Common myeloid progenitor, CD34-positive (primary cell): ENCODE measurements around the gene SIX1.

Experiments
- CTCF ChIA-PET: fragments of 350-600 bp; sonication (Branson Sonifier 250); formaldehyde crosslinking; loops from one replicate; lab custom pipeline; 2021; ENCODE audit warnings: antibody characterized with exemption; lab: Charles Lee
- POLR2A ChIA-PET: fragments of 350-600 bp; sonication (Branson Sonifier 250); formaldehyde crosslinking; loops from one replicate; lab custom pipeline; 2021; ENCODE audit warnings: antibody characterized with exemption; lab: Charles Lee
- DNase-seq, 3 donors: peaks; one replicate each; pipeline versions ENCODE4 v3.0.0 to v3.0.0-alpha.2; 2013
- H3K27ac ChIP-seq, 2 experiments: 1 replicate in 1 of 2; 2 replicates in 1 of 2; pipeline ENCODE4 v1.7.0; 2013; ENCODE audit warnings: inconsistent platforms in 2 of 2, low read length in 2 of 2, mild to moderate bottlenecking in 2 of 2, low read depth in 1 of 2, moderate library complexity in 1 of 2; ENCODE audit not compliant: severe bottlenecking in 2 of 2, insufficient read depth in 1 of 2, poor library complexity in 1 of 2
- H3K27me3 ChIP-seq, 5 experiments: replicated peaks in 2 of 5; 1 replicate in 3 of 5; 2 replicates in 2 of 5; pipeline versions ENCODE4 v1.6.1 to v1.7.0; 2013; ENCODE audit warnings: low read length in 4 of 5, mild to moderate bottlenecking in 2 of 5, moderate library complexity in 2 of 5, inconsistent platforms in 1 of 5; ENCODE audit not compliant: insufficient read depth in 5 of 5, control insufficient read depth in 4 of 5
- H3K36me3 ChIP-seq, 4 experiments: 1 replicate in 2 of 4; 2 replicates in 2 of 4; pipeline versions ENCODE4 v1.6.1 to v1.7.0; 2013; ENCODE audit warnings: low read length in 3 of 4, control low read depth in 1 of 4, mild to moderate bottlenecking in 1 of 4; ENCODE audit not compliant: control insufficient read depth in 4 of 4, insufficient read depth in 4 of 4
- H3K4me1 ChIP-seq, 4 experiments: 1 replicate in 3 of 4; 2 replicates in 1 of 4; pipeline versions ENCODE4 v1.6.1 to v1.7.1; 2013; ENCODE audit warnings: low read length in 3 of 4, mild to moderate bottlenecking in 3 of 4, control low read depth in 1 of 4, inconsistent platforms in 1 of 4, moderate library complexity in 1 of 4; ENCODE audit not compliant: control insufficient read depth in 4 of 4, insufficient read depth in 4 of 4; ENCODE audit errors: control extremely low read depth in 1 of 4
- H3K4me3 ChIP-seq, 7 experiments: 1 replicate in 4 of 7; 2 replicates in 3 of 7; pipeline versions ENCODE4 v1.5.1 to v1.7.0; 2013; ENCODE audit warnings: mild to moderate bottlenecking in 7 of 7, low read length in 6 of 7, moderate library complexity in 6 of 7, inconsistent platforms in 2 of 7, low read depth in 2 of 7, control low read depth in 1 of 7; ENCODE audit not compliant: insufficient read depth in 4 of 7, control insufficient read depth in 1 of 7; ENCODE audit errors: extremely low read depth in 1 of 7
- H3K9me3 ChIP-seq, 5 experiments: 1 replicate in 4 of 5; 2 replicates in 1 of 5; pipeline versions ENCODE4 v1.6.1 to v1.7.1; 2013; ENCODE audit warnings: low read length in 4 of 5, mild to moderate bottlenecking in 2 of 5, inconsistent platforms in 1 of 5, low read depth in 1 of 5, moderate library complexity in 1 of 5; ENCODE audit not compliant: control insufficient read depth in 4 of 5, insufficient read depth in 2 of 5; ENCODE audit errors: control extremely low read depth in 1 of 5
- WGBS: methylation state at CpG from one replicate; pipeline ENCODE4 v1.1.5; 2013; ENCODE audit not compliant: insufficient coverage; 5-methylcytosine and 5-hydroxymethylcytosine counted together

The SIX1 gene

DNA sequence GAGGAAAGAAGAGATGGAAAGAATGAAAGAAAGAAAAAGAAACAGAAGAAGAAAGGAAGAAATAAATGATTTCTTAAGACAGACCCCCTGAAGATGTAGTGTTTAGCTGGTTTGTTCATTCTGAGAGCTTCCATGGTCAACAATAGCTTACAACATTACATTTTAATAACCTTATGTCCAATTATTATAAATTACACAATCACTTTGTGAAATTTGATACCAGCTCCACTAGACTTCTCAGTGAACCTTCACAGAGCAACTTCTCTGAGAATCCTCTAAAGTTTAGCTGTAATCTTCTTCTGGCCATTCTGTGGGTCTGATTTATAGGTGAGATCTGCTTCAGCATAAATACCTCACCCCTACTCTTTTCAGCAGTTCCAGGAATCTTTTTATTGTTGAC lies 27.9 kb downstream of the SIX1 start:
- DNase-seq: no peak
- no peaks in the 10 kb centered on the region for H3K9me3 ChIP-seq
- H3K4me1 ChIP-seq: no peaks in the 10 kb centered on the region
- no peak overlapping the region for H3K4me3 ChIP-seq
- H3K36me3 ChIP-seq: no peaks in the 10 kb centered on the region
- H3K27me3 ChIP-seq: peaks cover 2 to 18% (median 4%) of the 10 kb centered on the region in 5 experiments
- ChIA-PET POLR2A (no interaction called here), CTCF (no interaction called here)
- H3K27ac ChIP-seq: no peak overlapping the region

DNA sequence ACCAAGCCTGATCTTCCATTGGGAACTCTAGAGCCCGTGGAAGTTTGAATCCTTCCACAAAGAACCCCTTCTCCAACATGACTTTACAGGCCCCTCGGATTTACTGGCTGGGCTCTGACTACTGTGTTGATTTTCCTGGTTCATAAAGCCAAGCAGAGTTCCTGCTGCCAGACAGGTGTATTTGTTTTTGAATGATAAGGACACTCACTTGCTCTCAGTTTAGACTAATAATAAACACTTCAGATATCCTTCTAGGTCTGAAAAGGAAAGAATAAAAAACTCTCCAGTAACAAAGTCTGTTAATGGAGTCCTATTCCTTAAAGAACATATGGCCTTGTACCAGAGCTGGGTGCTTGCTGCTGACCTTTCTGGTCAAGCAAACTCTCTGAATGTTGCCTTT lies 31.0 kb downstream of the SIX1 start:
- no peaks in the 10 kb centered on the region for H3K9me3 ChIP-seq
- H3K27ac ChIP-seq: no peak overlapping the region
- ChIA-PET POLR2A (no interaction called here), CTCF (interaction anchor here (1.1 to 1.5 kb wide), 2 partner anchors 408 to 634 kb away, joined by 3 to 5 read pairs; no protein-coding TSS in a partner anchor)
- H3K27me3 ChIP-seq: peaks cover 0 to 8% (median 3%) of the 10 kb centered on the region in 5 experiments
- no peaks in the 10 kb centered on the region for H3K36me3 ChIP-seq
- DNase-seq: no peak
- 100% methylated on average over 1 of the region's 2 CpGs for WGBS
- H3K4me1 ChIP-seq: no peaks in the 10 kb centered on the region
- H3K4me3 ChIP-seq: no peak overlapping the region

DNA sequence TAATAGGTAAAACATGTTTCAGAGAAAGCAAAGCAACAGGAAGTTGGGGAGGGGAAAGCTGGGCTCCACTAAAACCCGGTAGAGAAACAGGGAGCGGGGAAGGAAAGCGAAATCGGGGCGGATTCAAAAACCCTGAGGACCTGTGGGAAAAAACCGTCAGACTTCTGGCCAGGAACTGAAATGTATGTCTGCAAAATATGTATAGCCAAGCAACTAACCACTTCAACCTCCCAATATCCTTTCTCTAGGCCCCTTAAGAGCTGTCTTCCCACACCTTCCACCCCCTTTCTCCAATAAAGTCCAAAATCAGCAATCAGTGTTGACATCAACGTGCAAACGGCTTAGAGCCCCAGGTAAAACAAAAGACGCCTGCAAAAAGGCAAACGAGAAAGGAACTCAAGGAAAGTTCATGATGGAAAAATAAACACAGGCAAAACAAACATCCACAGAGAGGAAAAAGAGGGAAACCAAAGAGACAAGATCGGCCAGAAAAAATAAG lies 32.8 kb downstream of the SIX1 start:
- Histone ChIP-seq H3K27ac (no peak overlapping the region), H3K4me1 (no peaks in the 10 kb centered on the region), H3K4me3 (no peak overlapping the region), H3K36me3 (no peaks in the 10 kb centered on the region), H3K27me3 (peaks cover 0 to 2% (median 0%) of the 10 kb centered on the region in 5 experiments), H3K9me3 (no peaks in the 10 kb centered on the region)
- no peak for DNase-seq
- 77% methylated on average over 7 of the region's 11 CpGs for whole genome bisulfite sequencing
- POLR2A ChIA-PET: no interaction called here
- CTCF ChIA-PET: no interaction called here

DNA sequence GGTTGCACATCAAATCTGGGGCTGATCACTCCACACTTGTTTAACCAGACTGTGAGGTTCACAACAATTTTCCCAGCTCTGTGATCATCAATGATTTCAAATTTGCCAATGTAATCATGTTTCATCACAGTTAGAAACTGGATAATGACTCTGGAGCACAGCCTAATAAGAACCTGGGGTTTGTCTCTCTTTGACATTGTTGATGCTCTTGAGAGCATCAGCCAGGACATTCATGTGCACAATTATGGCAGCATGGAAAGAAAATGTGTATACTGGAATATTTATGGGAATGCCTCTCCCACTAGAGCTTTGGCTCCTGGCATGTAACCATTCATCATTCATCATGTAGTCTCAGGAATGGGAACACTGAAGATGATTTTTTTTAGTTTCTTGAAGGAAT lies 47.0 kb downstream of the SIX1 start:
- ChIA-PET POLR2A (no interaction called here), CTCF (no interaction called here)
- Histone ChIP-seq H3K9me3 (no peaks in the 10 kb centered on the region), H3K4me1 (no peaks in the 10 kb centered on the region), H3K27ac (no peak overlapping the region), H3K27me3 (peaks cover 0 to 8% (median 3%) of the 10 kb centered on the region in 5 experiments), H3K36me3 (no peaks in the 10 kb centered on the region), H3K4me3 (no peak overlapping the region)
- no peak for DNase-seq

DNA sequence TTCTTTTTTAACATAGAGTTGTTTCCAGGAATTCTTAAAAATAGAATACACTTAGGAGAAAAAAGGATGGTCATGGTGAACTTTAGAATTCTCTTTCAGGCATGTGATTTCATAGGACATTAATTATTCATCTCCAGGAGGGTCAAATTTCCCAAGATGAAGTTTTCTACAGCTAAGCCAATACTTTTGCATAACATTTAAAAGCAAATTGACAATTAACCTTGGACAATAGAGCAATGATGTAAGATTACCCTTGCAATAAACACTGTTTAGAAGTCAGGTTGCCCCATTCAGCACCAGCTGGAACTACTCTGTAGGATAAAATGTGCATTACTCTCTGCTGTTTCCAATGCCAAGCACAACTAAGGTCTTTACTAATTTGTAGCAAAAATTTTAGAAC lies 49.5 kb downstream of the SIX1 start:
- no peak for DNase-seq
- Histone ChIP-seq H3K4me3 (no peak overlapping the region), H3K4me1 (no peaks in the 10 kb centered on the region), H3K9me3 (no peaks in the 10 kb centered on the region), H3K36me3 (no peaks in the 10 kb centered on the region), H3K27me3 (peaks cover 0 to 8% (median 3%) of the 10 kb centered on the region in 5 experiments), H3K27ac (no peak overlapping the region)
- CTCF ChIA-PET: no interaction called here
- POLR2A ChIA-PET: no interaction called here

DNA sequence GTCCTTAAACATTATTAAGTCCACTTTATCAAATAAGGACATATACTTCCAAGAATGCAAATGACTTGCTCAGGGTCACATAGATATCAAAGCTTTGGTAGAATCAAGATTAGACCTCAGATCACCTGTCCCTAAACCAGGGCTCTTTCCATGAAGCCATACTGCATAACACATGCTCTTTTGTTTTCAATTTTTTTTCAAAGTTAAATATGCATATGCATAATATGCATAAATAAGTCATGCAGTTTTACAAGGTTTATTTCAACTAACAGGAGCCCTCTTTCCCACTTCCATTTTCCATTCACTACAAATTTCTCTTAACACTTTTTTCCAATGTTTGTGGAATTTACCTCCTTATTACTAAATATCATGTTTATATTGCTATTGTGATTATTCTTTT lies 53.1 kb downstream of the SIX1 start:
- no peak for DNase-seq
- peaks cover 0 to 6% (median 0%) of the 10 kb centered on the region in 5 experiments for H3K27me3 ChIP-seq
- H3K27ac ChIP-seq: no peak overlapping the region
- ChIA-PET POLR2A (no interaction called here), CTCF (no interaction called here)
- H3K9me3 ChIP-seq: no peaks in the 10 kb centered on the region
- no peaks in the 10 kb centered on the region for H3K4me1 ChIP-seq
- no peaks in the 10 kb centered on the region for H3K36me3 ChIP-seq
- no peak overlapping the region for H3K4me3 ChIP-seq

DNA sequence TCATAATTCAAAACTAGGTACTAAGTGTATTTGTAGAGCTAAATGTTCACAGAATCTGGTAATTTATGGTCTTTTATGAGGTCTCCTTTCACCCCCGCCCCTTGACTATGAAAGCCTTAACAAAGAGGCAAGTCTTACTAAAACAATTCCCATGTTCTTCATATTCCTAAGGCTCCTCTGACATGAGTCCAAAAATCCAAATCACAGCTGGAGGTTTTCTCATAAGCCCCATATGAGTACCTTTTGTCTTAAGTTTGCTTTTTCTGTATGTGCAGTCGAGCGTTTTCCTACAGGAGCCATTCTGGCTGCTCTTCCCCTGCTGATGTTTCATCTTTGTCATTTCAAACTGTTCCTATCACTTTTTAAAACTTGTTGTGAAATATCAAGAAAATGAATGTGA lies 55.2 kb downstream of the SIX1 start:
- H3K4me1 ChIP-seq: no peaks in the 10 kb centered on the region
- H3K9me3 ChIP-seq: no peaks in the 10 kb centered on the region
- peaks cover 0 to 4% (median 1%) of the 10 kb centered on the region in 5 experiments for H3K27me3 ChIP-seq
- ChIA-PET CTCF (no interaction called here), POLR2A (no interaction called here)
- no peak overlapping the region for H3K27ac ChIP-seq
- no CpG with 5 or more reads among the region's 3 CpGs for WGBS
- no peak for DNase-seq
- no peaks in the 10 kb centered on the region for H3K36me3 ChIP-seq
- H3K4me3 ChIP-seq: no peak overlapping the region
